GM21717 (cell line): ENCODE data around the gene PRUNE2.

Source experiments
- ATAC-seq: cut with Tn5 transposase; IDR thresholded peaks from one replicate; pipeline ENCODE4 v1.9.1; 2021; ENCODE audit warnings: mild to moderate bottlenecking, moderate library complexity; ENCODE audit not compliant: unreplicated experiment

PRUNE2 gene

DNA sequence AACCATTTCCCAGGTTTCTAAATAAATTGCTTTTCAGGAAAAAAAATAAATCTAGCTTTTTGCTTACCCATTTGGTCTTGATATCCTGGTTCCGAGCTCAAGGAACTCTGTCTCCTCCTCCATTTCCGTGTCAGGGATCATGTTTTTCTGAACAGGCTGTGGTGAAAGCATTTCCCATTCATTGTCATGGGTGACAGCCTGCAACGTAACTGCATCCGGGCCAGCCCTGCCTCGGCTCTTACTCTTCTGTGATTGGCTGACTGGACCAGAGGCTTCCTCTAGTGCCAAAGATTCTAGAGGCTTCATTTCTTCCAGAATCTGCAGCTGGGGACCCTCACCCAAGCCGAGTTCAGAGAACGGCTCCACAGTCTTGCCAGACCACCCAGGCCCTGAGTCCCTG lies 202.6 kb downstream of the PRUNE2 start:
- no peak for ATAC-seq

DNA sequence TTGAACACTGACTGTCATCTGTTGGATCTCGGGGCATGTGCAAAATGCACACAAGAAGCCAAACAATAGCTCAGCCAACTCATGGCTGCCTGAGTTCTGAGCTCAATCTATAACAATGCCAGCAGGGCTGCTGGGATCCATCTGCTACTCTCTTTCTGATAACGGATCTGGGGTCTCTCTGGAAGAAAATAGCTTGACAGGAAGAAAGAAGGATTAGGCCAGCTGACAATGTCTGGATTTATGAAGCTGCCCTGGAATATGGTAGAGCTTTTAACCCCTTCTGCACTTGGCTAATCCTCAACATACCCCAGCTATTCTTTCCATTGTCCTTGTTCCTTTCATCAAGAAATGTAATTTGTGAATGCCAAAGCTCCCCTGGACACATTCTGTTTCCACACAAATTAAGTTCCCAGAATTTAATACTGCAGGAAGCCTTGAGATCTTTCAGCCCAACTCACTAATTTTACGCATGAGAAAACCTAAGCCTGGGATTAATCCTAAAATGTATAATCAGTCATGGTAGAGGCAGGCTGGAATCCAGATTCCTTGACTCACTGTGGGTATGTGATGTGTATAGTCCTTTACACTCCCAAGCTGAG lies 204.4 kb downstream of the PRUNE2 start:
- no peak for ATAC-seq

- no peak for ATAC-seq
Observed at GRCh38 chr9:76700916-76701315, 205.0 kb downstream of the PRUNE2 start.

- ATAC-seq = no peak
Observed at GRCh38 chr9:76699971-76700370, 205.9 kb downstream of the PRUNE2 start.

DNA sequence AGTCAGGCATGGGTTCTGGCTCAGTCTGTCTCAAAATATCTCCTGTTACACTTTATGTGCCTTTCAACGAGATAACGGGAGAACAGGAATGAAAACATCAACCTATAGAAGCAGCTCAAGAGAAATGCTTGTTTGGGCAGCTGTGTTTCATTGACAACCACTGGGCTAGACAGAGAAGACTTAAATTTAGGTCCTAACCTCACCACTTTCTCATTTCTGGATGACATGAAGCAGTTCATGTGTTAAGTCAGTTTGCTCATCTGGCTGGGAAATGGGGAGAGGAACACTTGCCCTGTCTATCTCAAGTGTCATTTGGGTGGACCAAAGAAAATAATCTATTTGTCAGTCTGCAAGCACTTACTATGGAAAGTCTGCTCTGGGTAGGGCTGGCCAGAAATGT lies 208.4 kb downstream of the PRUNE2 start:
- ATAC-seq = no peak

DNA sequence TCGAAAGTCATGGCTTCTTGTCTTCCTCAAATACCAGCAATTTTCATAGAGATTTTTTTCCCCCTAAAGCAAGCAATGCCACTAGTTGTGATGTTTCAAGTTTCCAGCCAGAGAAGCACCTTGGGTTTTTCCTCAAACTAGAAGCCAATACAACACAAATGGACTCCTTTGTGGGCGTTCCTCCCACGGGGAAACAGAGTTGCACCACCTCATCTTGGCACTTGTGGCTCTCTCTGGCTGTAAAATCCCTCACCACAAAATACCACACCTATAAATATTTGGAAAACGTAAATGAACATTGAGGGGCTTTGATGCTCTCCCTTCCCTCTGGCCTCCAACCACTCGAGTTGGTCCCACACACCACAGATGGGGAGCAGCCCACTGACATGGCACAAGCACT lies 208.8 kb downstream of the PRUNE2 start:
- ATAC-seq = no peak

DNA sequence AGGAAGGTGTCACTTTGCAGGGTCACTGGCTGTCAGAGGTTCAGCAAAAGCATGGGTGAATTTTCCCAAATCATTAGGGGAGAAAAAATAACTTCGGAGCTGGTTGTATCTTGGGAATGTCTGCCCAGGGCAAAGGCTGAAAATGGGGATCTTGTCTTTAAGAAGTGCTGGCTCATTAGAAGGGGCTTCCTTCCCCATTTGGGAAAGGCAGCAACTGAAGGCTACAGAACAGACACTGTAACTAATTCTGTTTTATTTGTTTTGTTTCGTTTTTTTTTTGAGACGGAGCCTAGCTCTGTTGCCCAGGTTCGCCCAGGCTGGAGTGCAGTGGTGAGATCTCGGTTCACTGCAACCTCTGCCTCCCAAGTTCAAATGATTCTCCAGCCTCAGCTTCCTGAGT lies 212.0 kb downstream of the PRUNE2 start:
- ATAC-seq = no peak

DNA sequence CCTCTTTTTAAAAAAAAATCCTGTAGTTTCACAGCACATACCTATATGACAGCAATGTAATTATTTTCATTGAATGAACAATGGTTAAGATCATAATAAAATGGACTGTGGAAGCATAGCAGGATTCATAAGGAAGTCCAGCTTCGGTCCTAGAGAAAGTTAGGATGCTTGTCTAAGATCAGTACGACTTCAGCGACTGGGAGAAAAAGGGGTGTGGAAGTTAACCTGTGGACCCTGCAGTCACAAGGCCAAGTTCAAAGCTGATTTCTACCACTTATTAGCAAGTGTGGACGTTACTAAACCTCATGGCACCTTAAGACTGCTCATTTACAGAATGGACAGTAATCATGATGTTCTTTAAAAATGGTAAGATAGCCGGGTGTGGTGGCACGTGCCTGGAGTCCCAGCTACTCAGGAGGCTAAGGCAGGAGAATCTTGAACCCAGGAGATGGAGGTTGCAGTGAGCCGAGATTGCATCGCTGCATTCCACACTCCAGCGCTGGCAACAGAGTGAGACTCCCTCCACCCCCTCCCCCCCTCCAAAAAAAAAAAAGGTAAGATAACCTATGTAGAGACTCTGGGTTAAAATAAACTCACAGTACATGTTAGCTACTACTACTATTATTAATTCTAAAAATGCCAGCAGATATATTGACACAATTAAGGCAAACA lies 213.3 kb downstream of the PRUNE2 start:
- no peak for ATAC-seq

- no peak for ATAC-seq
Observed at GRCh38 chr9:76691517-76692313, 214.2 kb downstream of the PRUNE2 start.

DNA sequence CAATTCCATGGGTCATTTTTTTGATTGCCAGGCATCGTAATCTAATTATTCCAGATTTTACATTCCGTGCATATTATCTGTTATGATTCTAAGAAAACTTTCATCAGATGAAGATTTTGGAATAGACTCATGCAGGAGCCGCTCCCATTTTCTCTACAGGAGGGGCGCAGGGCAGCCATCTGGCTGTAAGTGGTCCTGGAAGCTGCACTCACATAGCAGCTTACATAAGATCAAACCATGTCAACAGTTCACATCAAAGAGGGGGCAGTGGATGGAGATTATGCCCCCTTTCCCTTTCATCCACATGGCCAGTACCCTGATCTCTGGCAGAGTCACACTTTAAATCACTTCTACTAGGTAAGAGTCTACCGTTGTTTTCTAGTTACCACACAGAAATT lies 214.9 kb downstream of the PRUNE2 start:
- ATAC-seq = no peak

GRCh38 chr9:76690246-76690972 lies 215.5 kb downstream of the PRUNE2 start:
- no peak for ATAC-seq

DNA sequence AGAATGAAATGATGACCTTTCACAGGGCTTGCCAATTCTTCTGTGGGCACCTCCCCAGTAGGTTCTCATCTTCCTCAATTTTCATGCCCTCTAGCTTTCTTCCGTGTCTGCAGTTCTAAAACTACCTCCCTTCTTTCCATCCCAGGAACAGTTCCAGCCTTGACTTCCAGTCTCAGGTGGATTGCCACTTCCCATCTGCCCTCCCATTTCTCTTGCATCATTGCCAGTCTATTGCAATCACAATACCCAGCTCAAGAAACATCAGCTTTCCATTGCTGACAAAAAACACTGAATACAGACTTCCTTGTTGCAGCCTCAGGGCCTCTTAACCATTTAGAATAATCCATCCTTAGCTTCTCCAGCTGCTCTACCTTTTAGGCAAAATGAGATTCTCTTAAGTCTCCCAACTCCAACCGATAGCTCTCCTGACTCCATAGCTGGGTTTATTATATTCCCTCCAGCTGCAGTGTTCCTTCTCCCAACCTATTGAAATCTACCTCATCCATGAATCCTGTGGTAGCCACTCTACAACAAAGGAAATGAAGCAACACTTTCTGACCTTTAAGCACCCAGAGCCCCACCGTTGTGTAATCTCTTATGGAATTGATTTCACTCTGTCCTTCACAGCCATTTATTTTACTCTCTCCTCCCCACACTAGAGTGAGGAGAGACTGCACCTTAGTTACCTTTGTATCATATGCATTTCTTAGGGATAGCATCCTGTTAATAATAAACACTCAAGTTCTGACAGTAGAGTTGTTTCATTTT lies 217.3 kb downstream of the PRUNE2 start:
- no peak for ATAC-seq

DNA sequence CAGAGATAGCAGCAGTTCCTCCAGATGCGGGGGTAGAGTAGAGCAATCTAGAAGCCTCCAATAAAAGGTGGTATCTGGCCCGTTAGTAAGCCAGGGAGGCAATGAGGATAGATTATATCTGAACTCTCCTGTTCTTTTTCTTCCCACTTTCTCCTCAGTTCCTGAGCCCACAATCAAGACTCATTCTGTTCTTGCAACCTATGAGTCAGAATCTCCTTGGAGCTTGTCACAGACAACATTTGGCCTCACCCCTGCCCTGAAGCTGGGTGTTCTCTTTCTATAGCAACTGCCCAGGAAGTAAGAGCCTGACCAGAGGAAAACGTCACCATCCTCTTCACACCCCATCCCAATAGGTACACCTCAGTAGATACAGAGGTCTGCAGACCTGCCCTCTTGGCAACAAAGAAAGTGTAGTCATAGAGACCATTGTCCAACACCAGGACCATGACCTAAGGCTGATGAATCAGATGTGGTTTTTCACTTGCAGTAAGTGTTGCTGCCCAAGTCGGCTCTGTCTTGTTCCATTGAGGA lies 218.0 kb downstream of the PRUNE2 start:
- no peak for ATAC-seq

- ATAC-seq = no peak
Observed at GRCh38 chr9:76686756-76687155, 219.2 kb downstream of the PRUNE2 start.

DNA sequence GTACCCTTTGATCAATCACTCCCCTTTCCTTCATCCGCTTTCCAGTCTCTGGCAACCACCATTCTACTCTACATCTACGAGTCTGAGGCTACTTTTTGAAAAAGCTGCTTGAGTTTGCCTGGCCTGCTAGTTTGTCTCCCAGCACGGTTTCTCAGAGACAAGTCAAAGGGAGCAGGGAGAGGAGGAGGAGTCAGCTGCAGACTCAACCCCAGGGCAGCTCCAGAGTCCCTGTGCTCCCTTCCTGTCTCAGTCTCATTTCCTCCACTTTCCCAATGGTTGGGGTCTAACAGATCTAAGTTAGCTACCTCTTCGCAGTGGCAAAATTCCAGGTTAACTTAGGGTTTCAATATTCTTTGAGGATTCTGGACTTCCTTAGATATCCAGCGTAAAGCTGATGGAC lies 221.7 kb downstream of the PRUNE2 start:
- no peak for ATAC-seq

GRCh38 chr9:76681556-76681955 lies 224.4 kb downstream of the PRUNE2 start:
- no peak for ATAC-seq

- ATAC-seq = peak; percentile 74
Observed at GRCh38 chr9:76680716-76681425, 225.0 kb downstream of the PRUNE2 start.

DNA sequence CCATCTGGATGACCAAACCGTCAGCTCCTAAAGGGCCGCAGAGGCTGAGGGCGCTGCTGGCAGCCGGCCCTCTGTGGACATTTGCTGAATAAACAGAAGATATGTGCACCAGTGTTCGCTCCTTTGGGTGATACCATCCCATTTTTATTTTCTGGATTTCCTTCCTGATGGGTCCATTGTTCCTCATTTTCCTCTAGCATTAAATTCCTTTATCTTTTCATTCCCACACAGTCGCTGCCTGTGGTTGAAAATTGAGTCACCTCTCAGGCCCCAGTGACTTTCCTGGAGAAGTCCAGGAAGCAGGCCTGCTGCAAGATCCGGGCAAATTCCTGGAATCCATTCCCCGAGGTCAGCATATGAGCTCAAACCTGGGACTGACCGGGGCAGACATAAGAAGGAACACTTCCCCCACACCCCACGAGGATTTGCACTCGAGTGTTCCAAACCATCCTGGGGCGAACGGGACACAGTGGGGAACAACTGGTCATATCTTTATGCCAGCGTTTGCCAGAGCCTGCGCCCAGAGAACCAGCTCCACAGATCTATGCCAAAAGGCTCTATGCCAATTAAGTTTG lies 228.3 kb downstream of the PRUNE2 start:
- ATAC-seq = no peak

GRCh38 chr9:76676857-76677256 lies 229.1 kb downstream of the PRUNE2 start:
- no peak for ATAC-seq
